ENCODE data around the gene ADAMTSL3.

ADAMTSL3 gene

GRCh38 chr15:83992324-83993031, 338.6 kb downstream of the ADAMTSL3 start:
- TF ChIP-seq TAF1 (IDR thresholded peaks at IDR 0.05; ENCODE audit: borderline replicate concordance, insufficient read depth, low read length): no peak
- TF ChIP-seq SIN3A (IDR thresholded peaks at IDR 0.05; ENCODE audit: borderline replicate concordance, insufficient read depth, low read length): no peak
- TF ChIP-seq REST (IDR thresholded peaks at IDR 0.05; ENCODE audit: insufficient read depth in 1 of 2, low read depth in 2 of 2, low read length in 2 of 2): no peak
- TF ChIP-seq POLR2AphosphoS5 (IDR thresholded peaks at IDR 0.05; ENCODE audit: low read depth, low read length): no peak
- no peak for TF ChIP-seq FOXP2 (optimal IDR thresholded peaks at IDR 0.05; ENCODE audit: borderline replicate concordance, extremely low read depth, extremely low read length, insufficient read depth)

GRCh38 chr15:83993591-83993990, 339.7 kb downstream of the ADAMTSL3 start:
- TF ChIP-seq FOXP2 (optimal IDR thresholded peaks at IDR 0.05; ENCODE audit: borderline replicate concordance, extremely low read depth, extremely low read length, insufficient read depth): no peak
- no peak for TF ChIP-seq POLR2AphosphoS5 (IDR thresholded peaks at IDR 0.05; ENCODE audit: low read depth, low read length)
- no peak for TF ChIP-seq SIN3A (IDR thresholded peaks at IDR 0.05; ENCODE audit: borderline replicate concordance, insufficient read depth, low read length)
- TF ChIP-seq TAF1 (IDR thresholded peaks at IDR 0.05; ENCODE audit: borderline replicate concordance, insufficient read depth, low read length): no peak
- no peak for TF ChIP-seq REST (IDR thresholded peaks at IDR 0.05; ENCODE audit: insufficient read depth in 1 of 2, low read depth in 2 of 2, low read length in 2 of 2)

GRCh38 chr15:83998486-83998885, 344.6 kb downstream of the ADAMTSL3 start:
- TF ChIP-seq SIN3A (IDR thresholded peaks at IDR 0.05; ENCODE audit: borderline replicate concordance, insufficient read depth, low read length) (no peak), FOXP2 (optimal IDR thresholded peaks at IDR 0.05; ENCODE audit: borderline replicate concordance, extremely low read depth, extremely low read length, insufficient read depth) (no peak), TAF1 (IDR thresholded peaks at IDR 0.05; ENCODE audit: borderline replicate concordance, insufficient read depth, low read length) (no peak), REST (IDR thresholded peaks at IDR 0.05; ENCODE audit: insufficient read depth in 1 of 2, low read depth in 2 of 2, low read length in 2 of 2) (no peak), POLR2AphosphoS5 (IDR thresholded peaks at IDR 0.05; ENCODE audit: low read depth, low read length) (no peak)

GRCh38 chr15:83999396-84000135, 345.6 kb downstream of the ADAMTSL3 start:
- TF ChIP-seq TAF1 (IDR thresholded peaks at IDR 0.05; ENCODE audit: borderline replicate concordance, insufficient read depth, low read length) (no peak), REST (IDR thresholded peaks at IDR 0.05; ENCODE audit: insufficient read depth in 1 of 2, low read depth in 2 of 2, low read length in 2 of 2) (no peak), SIN3A (IDR thresholded peaks at IDR 0.05; ENCODE audit: borderline replicate concordance, insufficient read depth, low read length) (no peak), FOXP2 (optimal IDR thresholded peaks at IDR 0.05; ENCODE audit: borderline replicate concordance, extremely low read depth, extremely low read length, insufficient read depth) (no peak), POLR2AphosphoS5 (IDR thresholded peaks at IDR 0.05; ENCODE audit: low read depth, low read length) (no peak)

All from PFSK-1 (cell line).